Measurements from ENCODE around the gene BEST2.
"Not testable (repeated sequence)": the region's sequence is repeated elsewhere in the genome, so short reads cannot be mapped to it uniquely, and the experiment has no call there.

Gene BEST2

GRCh38 chr19:12792853-12793289 is 41.3 kb downstream of the BEST2 start:
- no peak for TF ChIP-seq CTCF (IDR thresholded peaks at IDR 0.05; ENCODE audit: low read depth, low read length)
- in situ Hi-C loops (cut with HindIII; ENCODE audit: low sequenced_read_pairs): no loop called here
- no peak for DNase-seq (ENCODE audit: low read depth, low spot score)
- H3K4me3 ChIP-seq (ENCODE audit: low read depth, low read length): peak overlapping the region; percentile 99

GRCh38 chr19:12793290-12794195 is 42.0 kb downstream of the BEST2 start:
- in situ Hi-C loops (cut with HindIII; ENCODE audit: low sequenced_read_pairs): no loop called here

GRCh38 chr19:12794196-12794941 is 42.8 kb downstream of the BEST2 start:
- peak; percentile 64 for DNase-seq (ENCODE audit: low read depth, low spot score)
- in situ Hi-C loops (cut with HindIII; ENCODE audit: low sequenced_read_pairs): no loop called here
- TF ChIP-seq CTCF (IDR thresholded peaks at IDR 0.05; ENCODE audit: low read depth, low read length): no peak
- peak overlapping the region; percentile 99 for H3K4me3 ChIP-seq (ENCODE audit: low read depth, low read length)

More at GRCh38 chr19:12793290-12794195, 42.0 kb downstream of the BEST2 start:
- DNase-seq (ENCODE audit: low read depth, low spot score): peak; percentile 96
- no peak for TF ChIP-seq CTCF (IDR thresholded peaks at IDR 0.05; ENCODE audit: low read depth, low read length)
- H3K4me3 ChIP-seq (ENCODE audit: low read depth, low read length): peak overlapping the region; percentile 99

GRCh38 chr19:12794971-12795381 is 43.4 kb downstream of the BEST2 start:
- in situ Hi-C loops (cut with HindIII; ENCODE audit: low sequenced_read_pairs): no loop called here
- no peak for TF ChIP-seq CTCF (IDR thresholded peaks at IDR 0.05; ENCODE audit: low read depth, low read length)
- H3K4me3 ChIP-seq (ENCODE audit: low read depth, low read length): no peak overlapping the region
- DNase-seq (ENCODE audit: low read depth, low spot score): no peak

GRCh38 chr19:12796146-12797071 is 44.8 kb downstream of the BEST2 start:
- in situ Hi-C loops (cut with HindIII; ENCODE audit: low sequenced_read_pairs): no loop called here
- DNase-seq (ENCODE audit: low read depth, low spot score): peak; percentile 83
- peak; percentile 85 for TF ChIP-seq CTCF (IDR thresholded peaks at IDR 0.05; ENCODE audit: low read depth, low read length)
- H3K4me3 ChIP-seq (ENCODE audit: low read depth, low read length): no peak overlapping the region

GRCh38 chr19:12797141-12797587 is 45.6 kb downstream of the BEST2 start:
- no peak for TF ChIP-seq CTCF (IDR thresholded peaks at IDR 0.05; ENCODE audit: low read depth, low read length)
- in situ Hi-C loops (cut with HindIII; ENCODE audit: low sequenced_read_pairs): no loop called here
- no peak overlapping the region for H3K4me3 ChIP-seq (ENCODE audit: low read depth, low read length)
- DNase-seq (ENCODE audit: low read depth, low spot score): no peak

GRCh38 chr19:12797607-12798006 is 46.0 kb downstream of the BEST2 start:
- DNase-seq (ENCODE audit: low read depth, low spot score); in situ Hi-C loops (cut with HindIII; ENCODE audit: low sequenced_read_pairs); H3K4me3 ChIP-seq (ENCODE audit: low read depth, low read length): not testable (repeated sequence)

All from astrocyte of the spinal cord (primary cell).